Thoracic aorta (tissue), 2 donors: ENCODE data around the gene CSF3R. TPM values are rescaled to one million over a fixed set of nuclear protein-coding genes. Genes with fewer than 3 reads are reported as not detected.

ENCODE experiments used
- ATAC-seq: fragments of 150-250 bp; one replicate; pipeline ENCODE4 v1.8.0; 2017; ENCODE audit warnings: low read depth; ENCODE audit not compliant: insufficient number of reproducible peaks, low FRiP score
- DNase-seq: peaks from one replicate; pipeline ENCODE4 v3.0.0-alpha.2; 2020; ENCODE audit warnings: low spot score
- H3K27ac ChIP-seq, 2 donors: fragments of 200-600 bp; sonication (generic); 1 replicate in 1 of 2; 2 replicates in 1 of 2; pipeline ENCODE4 v1.5.1; 2016; ENCODE audit warnings: mild to moderate bottlenecking in 2 of 2, moderate library complexity in 2 of 2
- H3K27me3 ChIP-seq: fragments of 200-600 bp; sonication (generic); replicated peaks from 2 replicates; pipeline ENCODE4 v1.6.0; 2016; ENCODE audit warnings: mild to moderate bottlenecking; ENCODE audit not compliant: insufficient read depth
- H3K36me3 ChIP-seq: fragments of 200-600 bp; sonication (generic); one replicate; pipeline ENCODE4 v1.5.1; 2016
- H3K4me1 ChIP-seq, 2 donors: fragments of 200-600 bp; sonication (generic); 1 replicate in 1 of 2; 2 replicates in 1 of 2; pipeline versions ENCODE4 v1.5.1 to v1.6.0; 2016; ENCODE audit warnings: low read depth in 2 of 2, mild to moderate bottlenecking in 1 of 2; ENCODE audit not compliant: control insufficient read depth in 1 of 2
- H3K4me3 ChIP-seq: fragments of 200-600 bp; sonication (generic); 2 replicates; pipeline ENCODE4 v1.5.1; 2016; ENCODE audit warnings: mild to moderate bottlenecking
- H3K9me3 ChIP-seq: fragments of 200-600 bp; sonication (generic); 2 replicates; pipeline ENCODE4 v1.5.1; 2016
- total RNA-seq, 2 donors: library from RNA; depleted of rRNA; stranded (reverse); fragments of >200 nt; gene quantifications; one replicate each; pipeline versions ENCODE4 v1.1.0 to v1.2.3, GENCODE V29; 2016
- TF ChIP-seq, protein P1 (sequence below): fragments of 200-600 bp; sonication (generic); IDR thresholded peaks from one replicate; pipeline ENCODE4 v1.5.1; 2019; ENCODE audit warnings: antibody characterized with exemption

The CSF3R gene
- total RNA-seq, 2 donors from 2014 or later: 28.6 to 43.7 TPM

- Histone ChIP-seq H3K4me3 (no peak overlapping the region), H3K27ac (no peak overlapping the region), H3K36me3 (no peaks in the 10 kb centered on the region), H3K27me3 (no peaks in the 10 kb centered on the region), H3K4me1 (no peaks in the 10 kb centered on the region), H3K9me3 (no peaks in the 10 kb centered on the region)
- ATAC-seq (no peak), DNase-seq (no peak)
- TF ChIP-seq, protein P1, sequence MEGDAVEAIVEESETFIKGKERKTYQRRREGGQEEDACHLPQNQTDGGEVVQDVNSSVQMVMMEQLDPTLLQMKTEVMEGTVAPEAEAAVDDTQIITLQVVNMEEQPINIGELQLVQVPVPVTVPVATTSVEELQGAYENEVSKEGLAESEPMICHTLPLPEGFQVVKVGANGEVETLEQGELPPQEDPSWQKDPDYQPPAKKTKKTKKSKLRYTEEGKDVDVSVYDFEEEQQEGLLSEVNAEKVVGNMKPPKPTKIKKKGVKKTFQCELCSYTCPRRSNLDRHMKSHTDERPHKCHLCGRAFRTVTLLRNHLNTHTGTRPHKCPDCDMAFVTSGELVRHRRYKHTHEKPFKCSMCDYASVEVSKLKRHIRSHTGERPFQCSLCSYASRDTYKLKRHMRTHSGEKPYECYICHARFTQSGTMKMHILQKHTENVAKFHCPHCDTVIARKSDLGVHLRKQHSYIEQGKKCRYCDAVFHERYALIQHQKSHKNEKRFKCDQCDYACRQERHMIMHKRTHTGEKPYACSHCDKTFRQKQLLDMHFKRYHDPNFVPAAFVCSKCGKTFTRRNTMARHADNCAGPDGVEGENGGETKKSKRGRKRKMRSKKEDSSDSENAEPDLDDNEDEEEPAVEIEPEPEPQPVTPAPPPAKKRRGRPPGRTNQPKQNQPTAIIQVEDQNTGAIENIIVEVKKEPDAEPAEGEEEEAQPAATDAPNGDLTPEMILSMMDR: no peak
Measured at GRCh38 chr1:36528361-36529349, 45.9 kb upstream of the CSF3R start.

DNA sequence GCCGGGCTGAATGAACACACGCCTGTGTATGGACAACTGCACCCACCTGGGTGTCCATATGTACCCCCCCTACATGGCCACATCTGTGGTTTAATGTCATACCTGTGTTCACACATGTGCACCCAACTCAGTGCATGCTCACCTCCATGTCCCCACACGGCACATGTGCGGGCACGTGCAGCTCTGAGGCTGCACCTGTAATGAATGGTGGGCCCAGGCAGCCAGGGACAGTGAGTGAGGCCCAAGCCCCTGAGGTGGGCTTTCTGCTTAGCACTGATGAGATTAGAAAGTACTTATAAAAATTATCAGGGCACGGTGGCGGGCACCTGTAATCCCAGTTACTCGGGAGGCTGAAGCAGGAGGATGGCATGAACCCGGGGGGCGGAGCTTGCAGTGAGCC, 42.5 kb upstream of the CSF3R start:
- H3K4me1 ChIP-seq: no peaks in the 10 kb centered on the region
- ATAC-seq (no peak), DNase-seq (no peak)
- H3K9me3 ChIP-seq: no peaks in the 10 kb centered on the region
- H3K36me3 ChIP-seq: no peaks in the 10 kb centered on the region
- no peak overlapping the region for H3K27ac ChIP-seq
- H3K4me3 ChIP-seq: no peak overlapping the region
- TF ChIP-seq, protein P1: no peak
- no peaks in the 10 kb centered on the region for H3K27me3 ChIP-seq

GRCh38 chr1:36524359-36525062, 41.8 kb upstream of the CSF3R start:
- ATAC-seq (no peak), DNase-seq (no peak)
- Histone ChIP-seq H3K4me3 (no peak overlapping the region), H3K36me3 (no peaks in the 10 kb centered on the region), H3K27me3 (no peaks in the 10 kb centered on the region), H3K27ac (no peak overlapping the region), H3K4me1 (no peaks in the 10 kb centered on the region), H3K9me3 (no peaks in the 10 kb centered on the region)
- TF ChIP-seq, protein P1: no peak

GRCh38 chr1:36523850-36524249, 41.1 kb upstream of the CSF3R start:
- DNase-seq: no peak
- ATAC-seq: no peak
- H3K27me3 ChIP-seq: no peaks in the 10 kb centered on the region
- no peaks in the 10 kb centered on the region for H3K36me3 ChIP-seq
- no peaks in the 10 kb centered on the region for H3K4me1 ChIP-seq
- no peaks in the 10 kb centered on the region for H3K9me3 ChIP-seq
- H3K4me3 ChIP-seq: no peak overlapping the region
- H3K27ac ChIP-seq: no peak overlapping the region
- TF ChIP-seq, protein P1: no peak

GRCh38 chr1:36523230-36523495, 40.5 kb upstream of the CSF3R start:
- Histone ChIP-seq H3K27ac (no peak overlapping the region), H3K4me1 (no peaks in the 10 kb centered on the region), H3K9me3 (no peaks in the 10 kb centered on the region), H3K4me3 (no peak overlapping the region), H3K36me3 (no peaks in the 10 kb centered on the region), H3K27me3 (no peaks in the 10 kb centered on the region)
- no peak for DNase-seq
- ATAC-seq: no peak
- TF ChIP-seq, protein P1: no peak
